CD8-positive, alpha-beta memory T cell (primary cell): ENCODE data around the gene ALKBH5. TPM values are rescaled to one million over a fixed set of nuclear protein-coding genes. Genes with fewer than 3 reads are reported as not detected.

Experiments used
- CTCF ChIA-PET: fragments of 350-600 bp; sonication (Branson Sonifier 250); formaldehyde crosslinking; loops from one replicate; lab custom pipeline; 2021; ENCODE audit warnings: antibody characterized with exemption; lab: Charles Lee
- POLR2A ChIA-PET: fragments of 350-600 bp; sonication (Branson Sonifier 250); formaldehyde crosslinking; loops from one replicate; lab custom pipeline; 2021; ENCODE audit warnings: antibody characterized with exemption; lab: Charles Lee
- DNase-seq, 5 donors: peaks; one replicate each; pipeline versions ENCODE4 v3.0.0 to v3.0.0-alpha.2; 2020 to 2022; ENCODE audit warnings: mixed read lengths in 1 of 5
- H3K27ac ChIP-seq: one replicate; pipeline ENCODE4 v1.7.0; 2013; ENCODE audit warnings: low read depth, mild to moderate bottlenecking, low read length, moderate library complexity
- H3K27me3 ChIP-seq: 2 replicates; pipeline ENCODE4 v1.7.0; 2013; ENCODE audit warnings: low read length, mild to moderate bottlenecking; ENCODE audit not compliant: insufficient read depth, poor library complexity, severe bottlenecking
- H3K36me3 ChIP-seq: 2 replicates; pipeline ENCODE4 v1.7.0; 2013; ENCODE audit warnings: mild to moderate bottlenecking, low read length, moderate library complexity; ENCODE audit not compliant: insufficient read depth
- H3K4me1 ChIP-seq: 2 replicates; pipeline ENCODE4 v1.7.0; 2013; ENCODE audit warnings: mild to moderate bottlenecking, low read length, moderate library complexity; ENCODE audit not compliant: insufficient read depth
- H3K4me3 ChIP-seq: 2 replicates; pipeline ENCODE4 v1.7.0; 2013; ENCODE audit warnings: mild to moderate bottlenecking, low read length
- H3K9me3 ChIP-seq: 2 replicates; pipeline ENCODE4 v1.7.0; 2013; ENCODE audit warnings: mild to moderate bottlenecking, low read length
- H3K27ac Mint-ChIP-seq, 8 donors: one replicate each; pipeline ENCODE4 v1.8.0; 2020 to 2021; ENCODE audit warnings: mixed read lengths in 8 of 8, mild to moderate bottlenecking in 6 of 8, inconsistent platforms in 3 of 8, moderate library complexity in 3 of 8
- H3K27me3 Mint-ChIP-seq, 2 donors: one replicate each; pipeline ENCODE4 v1.8.0; 2020 to 2021; ENCODE audit warnings: mixed read lengths in 2 of 2, mild to moderate bottlenecking in 1 of 2, moderate library complexity in 1 of 2
- H3K36me3 Mint-ChIP-seq, 3 donors: one replicate each; pipeline ENCODE4 v1.8.0; 2020 to 2021; ENCODE audit warnings: mixed read lengths in 3 of 3, inconsistent platforms in 1 of 3, mild to moderate bottlenecking in 1 of 3
- H3K4me1 Mint-ChIP-seq, 3 donors: one replicate each; pipeline ENCODE4 v1.8.0; 2020 to 2021; ENCODE audit warnings: mixed read lengths in 3 of 3, inconsistent platforms in 1 of 3, mild to moderate bottlenecking in 1 of 3
- H3K4me3 Mint-ChIP-seq, 7 donors: one replicate each; pipeline ENCODE4 v1.8.0; 2020 to 2021; ENCODE audit warnings: mixed read lengths in 7 of 7, mild to moderate bottlenecking in 6 of 7, moderate library complexity in 4 of 7, inconsistent platforms in 2 of 7
- H3K9me3 Mint-ChIP-seq, 5 donors: one replicate each; pipeline ENCODE4 v1.8.0; 2020 to 2022; ENCODE audit warnings: mixed read lengths in 5 of 5, mild to moderate bottlenecking in 3 of 5, moderate library complexity in 2 of 5, inconsistent platforms in 1 of 5
- polyA plus RNA-seq: library from polyadenylated mRNA; unstranded; fragments of 300-500 nt; fragmentation: Illumina TruSeq; gene quantifications from one replicate; pipeline ENCODE4 v1.2.3, GENCODE V29; 2021
- total RNA-seq, 2 experiments: library from RNA; stranded (reverse); gene quantifications; one replicate each; pipeline ENCODE4 v1.2.3, GENCODE V29; 2021

Gene ALKBH5
- total RNA-seq (100 to 1,000 TPM; 117 to 123 TPM), polyA plus RNA-seq (152 TPM)

DNA sequence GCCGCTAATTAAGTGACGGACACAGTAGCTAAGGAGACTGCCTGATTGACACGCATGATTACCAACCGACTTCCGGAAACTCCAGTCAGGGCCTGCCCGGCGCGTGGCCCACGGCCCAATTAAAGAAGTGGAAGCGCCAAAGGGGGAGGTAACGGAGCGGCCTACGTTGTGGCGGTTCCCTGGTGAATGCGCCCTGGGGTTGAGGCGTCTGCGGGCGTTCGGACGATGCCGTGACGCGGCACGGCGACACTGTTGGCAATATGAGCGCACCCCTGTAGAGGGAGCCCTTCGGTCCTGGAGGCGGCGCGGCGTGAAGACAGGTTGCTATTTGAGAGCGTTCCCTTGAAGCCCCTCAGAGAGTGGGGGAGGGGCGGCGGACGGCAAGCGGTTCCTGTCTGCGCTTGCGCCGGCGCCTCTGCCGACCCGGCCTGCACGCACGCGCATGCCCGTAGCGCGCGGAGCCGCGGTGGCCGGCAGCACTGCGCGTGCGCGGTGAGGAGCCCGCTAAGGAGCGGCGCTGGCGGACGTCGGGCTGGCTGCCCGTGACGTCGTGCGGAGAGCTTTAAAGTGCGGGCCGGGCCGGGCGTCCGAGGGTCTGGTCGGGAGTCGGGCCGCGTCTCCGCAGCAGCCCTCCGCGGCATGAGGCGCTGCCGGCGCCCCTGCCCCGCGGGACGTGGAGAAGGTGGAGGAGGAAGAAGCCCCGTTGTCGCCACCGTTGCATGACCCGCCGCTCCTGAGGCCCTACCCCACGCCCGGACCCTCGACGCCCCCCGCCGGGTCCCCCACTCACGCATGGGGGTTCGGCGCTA is at the start of gene ALKBH5:
Gene ALKBH5 (plus strand): TSS at position 495 of the 809 bp plus-strand sequence. CDS start 416 bp downstream, outside the sequence.
- H3K4me3 Mint-ChIP-seq: peak within 1 kb of the TSS; percentile 94 to 98 (median 96)
- peak within 1 kb of the TSS; percentile 97 for H3K27ac ChIP-seq
- H3K4me1 ChIP-seq: peaks cover 47% of the 10 kb centered on the region
- peak within 1 kb of the TSS; percentile 97 to 100 (median 99) for H3K27ac Mint-ChIP-seq
- ChIA-PET POLR2A (interaction anchor here (0.7 to 2.4 kb wide), 15 partner anchors 9 to 1194 kb away, joined by 3 to 10 read pairs (median 5); partner anchors contain the start of genes DRC3, LLGL1, SHMT1 and TOM1L2), CTCF (interaction anchor here (0.7 to 1.9 kb wide), 5 partner anchors 10 to 180 kb away, joined by 3 to 7 read pairs (median 3); partner anchors contain the start of gene SHMT1)
- peaks cover 0 to 42% (median 10%) of the 10 kb centered on the region in 3 donors for H3K36me3 Mint-ChIP-seq
- H3K27me3 ChIP-seq: no peaks in the 10 kb centered on the region
- peaks cover 0 to 1% of the 10 kb centered on the region in 2 donors for H3K27me3 Mint-ChIP-seq
- H3K9me3 ChIP-seq: no peaks in the 10 kb centered on the region
- DNase-seq: peak; percentile 94 to 99 (median 99)
- peaks cover 41 to 49% (median 47%) of the 10 kb centered on the region in 3 donors for H3K4me1 Mint-ChIP-seq
- no peaks in the 10 kb centered on the region for H3K9me3 Mint-ChIP-seq
- H3K4me3 ChIP-seq: peak within 1 kb of the TSS; percentile 95
- peaks cover 5% of the 10 kb centered on the region for H3K36me3 ChIP-seq

DNA sequence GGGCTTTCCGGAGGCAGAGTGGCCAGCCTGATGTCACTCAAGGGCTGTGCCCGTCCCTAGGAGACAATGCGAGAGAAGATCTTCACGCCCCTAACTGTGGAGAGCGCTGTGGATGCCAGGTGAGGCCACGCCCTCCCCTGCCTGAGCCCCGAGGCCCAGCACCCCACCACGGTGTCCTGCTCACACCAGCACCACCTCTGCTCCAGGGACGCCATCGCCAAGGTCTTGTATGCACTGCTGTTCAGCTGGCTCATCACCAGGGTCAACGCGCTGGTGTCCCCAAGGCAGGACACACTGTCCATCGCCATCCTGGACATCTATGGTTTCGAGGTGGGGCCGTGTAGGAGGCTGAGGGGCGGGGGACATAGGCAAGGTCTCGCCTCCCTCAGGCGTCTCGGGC is 47.3 kb upstream of the ALKBH5 start:
- ChIA-PET CTCF (no interaction called here), POLR2A (no interaction called here)
- Histone ChIP-seq H3K9me3 (no peaks in the 10 kb centered on the region), H3K27ac (no peak overlapping the region), H3K4me3 (no peak overlapping the region), H3K4me1 (peaks cover 4% of the 10 kb centered on the region), H3K27me3 (no peaks in the 10 kb centered on the region), H3K36me3 (no peaks in the 10 kb centered on the region)
- Mint-ChIP-seq H3K27ac (no peak overlapping the region), H3K4me1 (peaks cover 4 to 6% (median 4%) of the 10 kb centered on the region in 3 donors), H3K9me3 (no peaks in the 10 kb centered on the region), H3K27me3 (no peaks in the 10 kb centered on the region), H3K4me3 (no peak overlapping the region), H3K36me3 (no peaks in the 10 kb centered on the region)
- DNase-seq: no peak

DNA sequence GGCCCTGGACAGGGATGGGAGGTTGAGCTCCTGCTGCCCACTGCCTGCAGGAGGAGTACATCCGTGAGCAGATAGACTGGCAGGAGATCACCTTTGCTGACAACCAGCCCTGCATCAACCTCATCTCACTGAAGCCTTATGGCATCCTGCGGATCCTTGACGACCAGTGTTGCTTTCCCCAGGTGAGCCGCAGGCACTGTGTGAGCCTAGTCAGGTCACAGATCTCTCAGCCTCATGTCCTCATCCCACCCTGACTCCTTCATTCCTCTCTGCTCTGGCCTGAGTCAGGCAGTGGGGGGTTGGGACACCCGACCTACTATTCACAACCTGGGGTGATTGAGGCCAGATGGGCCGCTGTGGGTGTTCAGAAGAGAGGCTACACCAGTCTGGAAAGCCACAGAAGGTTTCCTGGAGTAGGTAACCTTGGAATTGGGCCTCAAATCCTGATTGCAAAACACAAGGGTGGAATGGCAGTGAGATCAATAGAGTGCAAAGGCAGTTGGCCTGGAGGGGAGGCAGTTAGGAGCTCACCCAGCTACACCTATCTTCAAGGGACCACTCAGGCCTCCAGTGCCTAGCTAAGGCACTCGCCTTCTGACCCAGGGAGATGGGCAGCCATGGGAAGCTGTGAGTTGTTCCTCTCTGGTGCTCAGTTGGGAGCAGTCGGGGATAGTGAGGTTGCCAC is 45.4 kb upstream of the ALKBH5 start:
- H3K27ac ChIP-seq: no peak overlapping the region
- Mint-ChIP-seq H3K27me3 (no peaks in the 10 kb centered on the region), H3K4me3 (no peak overlapping the region), H3K9me3 (no peaks in the 10 kb centered on the region), H3K27ac (no peak overlapping the region), H3K36me3 (no peaks in the 10 kb centered on the region), H3K4me1 (peaks cover 4 to 7% (median 6%) of the 10 kb centered on the region in 3 donors)
- no peaks in the 10 kb centered on the region for H3K36me3 ChIP-seq
- no peak overlapping the region for H3K4me3 ChIP-seq
- ChIA-PET CTCF (interaction anchor here (1.4 kb wide), 1 partner anchor 8 kb away, joined by 3 read pairs; no protein-coding TSS in a partner anchor), POLR2A (no interaction called here)
- no peaks in the 10 kb centered on the region for H3K27me3 ChIP-seq
- H3K9me3 ChIP-seq: no peaks in the 10 kb centered on the region
- DNase-seq: no peak
- H3K4me1 ChIP-seq: peaks cover 4% of the 10 kb centered on the region

DNA sequence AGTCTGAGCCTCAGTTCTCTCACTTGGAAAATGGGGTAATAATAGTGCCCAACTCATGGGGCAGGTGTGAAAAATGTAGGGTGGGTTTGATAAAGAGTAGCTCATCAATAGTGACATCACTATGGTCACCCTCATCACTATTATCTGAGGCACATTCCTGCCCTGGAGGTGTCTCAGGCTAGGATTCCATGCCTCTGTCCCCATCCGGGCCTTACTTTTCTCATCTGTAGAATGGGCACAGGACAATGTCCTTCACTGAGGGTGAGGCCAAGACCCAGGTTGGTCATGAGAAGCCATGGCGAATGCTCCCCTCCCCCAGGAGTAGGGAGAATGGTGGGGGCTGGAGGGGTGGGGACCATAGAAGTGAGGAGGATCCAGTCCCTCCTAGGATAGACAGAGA is 44.5 kb upstream of the ALKBH5 start:
- Mint-ChIP-seq H3K36me3 (no peaks in the 10 kb centered on the region), H3K27me3 (no peaks in the 10 kb centered on the region), H3K27ac (peak overlapping the region in 1 of 8 donors; percentile 46), H3K4me3 (no peak overlapping the region), H3K4me1 (peaks cover 4 to 7% (median 6%) of the 10 kb centered on the region in 3 donors), H3K9me3 (no peaks in the 10 kb centered on the region)
- ChIA-PET CTCF (interaction anchor here (1.2 kb wide), 1 partner anchor 46 kb away, joined by 3 read pairs; no protein-coding TSS in a partner anchor), POLR2A (no interaction called here)
- no peaks in the 10 kb centered on the region for H3K9me3 ChIP-seq
- no peak for DNase-seq
- no peaks in the 10 kb centered on the region for H3K36me3 ChIP-seq
- H3K27me3 ChIP-seq: no peaks in the 10 kb centered on the region
- no peak overlapping the region for H3K4me3 ChIP-seq
- no peak overlapping the region for H3K27ac ChIP-seq
- H3K4me1 ChIP-seq: peaks cover 4% of the 10 kb centered on the region

DNA sequence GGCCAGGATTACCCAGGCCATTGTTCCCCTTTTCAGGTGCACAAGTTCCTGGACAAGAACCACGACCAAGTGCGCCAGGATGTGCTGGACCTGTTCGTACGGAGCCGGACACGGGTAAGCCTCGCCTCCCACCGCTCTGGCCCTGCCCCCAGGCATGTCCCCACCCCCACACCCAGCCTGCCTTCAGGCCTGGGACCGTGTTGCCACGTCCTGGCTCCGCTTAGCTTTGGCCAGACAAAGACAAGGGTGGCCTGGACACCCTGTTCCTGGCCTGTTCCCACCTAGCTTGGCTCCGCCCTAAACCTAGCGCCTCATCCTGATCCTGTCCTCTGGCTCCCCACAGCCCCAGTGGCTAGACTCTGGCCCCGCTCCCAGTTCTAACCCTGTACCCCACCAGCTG is 44.1 kb upstream of the ALKBH5 start:
- Mint-ChIP-seq H3K27ac (no peak overlapping the region), H3K4me3 (no peak overlapping the region), H3K9me3 (no peaks in the 10 kb centered on the region), H3K4me1 (peaks cover 4 to 7% (median 6%) of the 10 kb centered on the region in 3 donors), H3K27me3 (no peaks in the 10 kb centered on the region), H3K36me3 (no peaks in the 10 kb centered on the region)
- ChIA-PET POLR2A (no interaction called here), CTCF (interaction anchor here (1.2 kb wide), 1 partner anchor 45 kb away, joined by 3 read pairs; no protein-coding TSS in a partner anchor)
- no peak overlapping the region for H3K27ac ChIP-seq
- H3K27me3 ChIP-seq: no peaks in the 10 kb centered on the region
- no peak for DNase-seq
- H3K36me3 ChIP-seq: no peaks in the 10 kb centered on the region
- no peaks in the 10 kb centered on the region for H3K9me3 ChIP-seq
- peaks cover 4% of the 10 kb centered on the region for H3K4me1 ChIP-seq
- no peak overlapping the region for H3K4me3 ChIP-seq

DNA sequence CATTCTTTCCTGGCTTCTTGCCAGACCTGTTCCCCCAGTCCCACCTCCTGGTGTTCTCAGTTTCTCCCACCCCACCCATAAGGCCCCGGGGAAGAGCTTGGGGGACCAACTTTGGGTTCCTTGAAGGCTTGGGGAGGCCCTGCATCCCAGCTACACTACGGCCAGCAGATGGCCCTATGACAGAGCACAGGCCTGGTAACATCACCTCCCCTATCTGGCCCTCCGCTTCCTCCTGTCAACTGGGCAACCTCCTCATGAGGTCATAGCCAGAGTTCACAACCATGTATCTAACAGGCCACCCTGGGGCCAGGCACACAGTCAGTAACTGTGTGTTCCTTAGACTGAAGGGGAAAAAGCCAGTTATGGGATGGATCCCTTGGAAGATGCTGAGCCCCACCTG is 43.7 kb upstream of the ALKBH5 start:
- no peak for DNase-seq
- CTCF ChIA-PET: interaction anchor here (1.2 kb wide), 1 partner anchor 45 kb away, joined by 3 read pairs; no protein-coding TSS in a partner anchor
- Mint-ChIP-seq H3K9me3 (no peaks in the 10 kb centered on the region), H3K36me3 (no peaks in the 10 kb centered on the region), H3K27ac (no peak overlapping the region), H3K4me1 (peaks cover 4 to 7% (median 6%) of the 10 kb centered on the region in 3 donors), H3K27me3 (no peaks in the 10 kb centered on the region), H3K4me3 (no peak overlapping the region)
- no peaks in the 10 kb centered on the region for H3K27me3 ChIP-seq
- H3K9me3 ChIP-seq: no peaks in the 10 kb centered on the region
- POLR2A ChIA-PET: no interaction called here
- H3K27ac ChIP-seq: no peak overlapping the region
- peaks cover 4% of the 10 kb centered on the region for H3K4me1 ChIP-seq
- no peaks in the 10 kb centered on the region for H3K36me3 ChIP-seq
- no peak overlapping the region for H3K4me3 ChIP-seq

DNA sequence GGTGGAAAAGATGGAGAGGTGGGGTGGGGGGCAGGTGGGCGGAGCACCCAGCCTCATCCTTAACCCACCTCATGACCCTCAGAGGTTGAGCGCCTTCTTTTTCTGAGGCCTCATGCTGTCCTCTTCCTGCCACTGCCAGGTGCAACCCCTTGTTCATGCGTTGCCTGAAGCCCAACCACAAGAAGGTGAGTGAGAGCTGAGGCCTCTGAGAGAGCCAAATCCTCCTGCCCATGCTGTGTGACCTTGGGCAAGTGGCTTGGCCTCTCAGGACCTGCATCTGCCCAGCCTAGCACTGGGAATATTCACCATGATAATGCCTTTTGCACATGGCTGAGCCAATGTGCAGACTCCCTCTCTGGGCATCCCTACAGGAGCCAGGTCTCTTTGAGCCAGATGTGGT is 43.0 kb upstream of the ALKBH5 start:
- CTCF ChIA-PET: interaction anchor here (1.3 kb wide), 1 partner anchor 9 kb away, joined by 4 read pairs; no protein-coding TSS in a partner anchor
- no peaks in the 10 kb centered on the region for H3K36me3 Mint-ChIP-seq
- Histone ChIP-seq H3K27ac (no peak overlapping the region), H3K9me3 (no peaks in the 10 kb centered on the region), H3K4me1 (peaks cover 4% of the 10 kb centered on the region), H3K27me3 (no peaks in the 10 kb centered on the region), H3K4me3 (no peak overlapping the region), H3K36me3 (no peaks in the 10 kb centered on the region)
- no peaks in the 10 kb centered on the region for H3K9me3 Mint-ChIP-seq
- no peak for DNase-seq
- no peaks in the 10 kb centered on the region for H3K27me3 Mint-ChIP-seq
- POLR2A ChIA-PET: no interaction called here
- H3K4me1 Mint-ChIP-seq: peaks cover 4 to 7% (median 6%) of the 10 kb centered on the region in 3 donors
- no peak overlapping the region for H3K4me3 Mint-ChIP-seq
- no peak overlapping the region for H3K27ac Mint-ChIP-seq
